ENCODE data around the gene CACNB2. TPM values are rescaled to one million over a fixed set of nuclear protein-coding genes. Genes with fewer than 3 reads are reported as not detected.

The CACNB2 gene
- total and polyA plus RNA-seq, 2 of the 13 experiments (the other 11 are each of a cell fraction or from before 2014, with no cell fraction given), result not detected

DNA sequence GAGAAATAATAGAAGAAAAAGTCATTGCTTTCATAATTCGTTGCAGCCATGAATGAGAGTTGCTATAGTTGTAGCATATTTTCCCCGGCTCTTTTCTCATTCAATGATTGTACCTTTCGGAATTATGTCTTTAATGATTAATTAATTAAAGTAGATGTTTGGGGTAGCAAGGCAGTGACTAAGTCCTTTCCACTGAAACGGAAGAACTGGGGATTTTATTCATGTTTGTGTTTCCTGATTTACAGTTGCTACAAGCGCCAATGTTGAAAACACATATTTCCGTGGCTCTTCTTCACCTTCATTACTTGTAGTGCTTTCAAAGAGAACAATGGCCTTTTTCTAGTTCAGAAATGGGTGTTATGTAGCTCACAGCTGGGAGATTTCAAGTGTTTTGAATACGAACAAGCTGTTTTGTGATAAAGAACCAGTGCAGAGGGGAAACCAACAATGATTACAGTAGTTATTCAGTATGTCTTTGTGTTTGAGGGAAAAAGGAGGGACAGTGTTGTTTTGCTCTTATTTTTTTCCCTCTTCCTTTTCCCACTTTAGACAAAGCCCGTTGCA, 357.7 kb downstream of the CACNB2 start:
- no peak overlapping the region for H3K9ac ChIP-seq (ENCODE audit: insufficient read depth, low read depth, low read length)
- no peak overlapping the region for H2AFZ ChIP-seq (ENCODE audit: low read length)
- ChIA-PET CTCF (ENCODE audit: low intra/inter-chr PET ratio, low total read pairs) (no interaction called here), POLR2A (no interaction called here)
- in situ Hi-C loops (cut with HindIII; ENCODE audit: extremely low pct_ligation_motif_present, low pct_unique_long_range_greater_than_20kb) (no loop called here), intact Hi-C loops (cut with micrococcal nuclease; ENCODE audit: unreplicated experiment) (no loop called here)
- DNase-seq (ENCODE audit: low spot score), result no peak
- H3K4me3 ChIP-seq (replicated peaks in 1 of 3; ENCODE audit: insufficient read depth in 1 of 3, low read depth in 2 of 3, low read length in 3 of 3), result no peak overlapping the region
- BruUV-seq (replicated peaks), result no TSS peak
- TF ChIP-seq SP2 (CRISPR knock-in tag; IDR thresholded peaks at IDR 0.05) (no peak), ZNF709 (CRISPR knock-in tag; IDR thresholded peaks at IDR 0.05) (no peak), KDM5B (CRISPR knock-in tag; IDR thresholded peaks at IDR 0.05; ENCODE audit: borderline replicate concordance) (no peak), ELF1 (CRISPR knock-in tag; IDR thresholded peaks at IDR 0.05) (no peak), DMAP1 (CRISPR knock-in tag; IDR thresholded peaks at IDR 0.05) (no peak), ZNF33B (CRISPR knock-in tag; IDR thresholded peaks at IDR 0.05) (no peak), ZNF772 (CRISPR knock-in tag; IDR thresholded peaks at IDR 0.05) (no peak)
- TF ChIP-seq, protein P1, sequence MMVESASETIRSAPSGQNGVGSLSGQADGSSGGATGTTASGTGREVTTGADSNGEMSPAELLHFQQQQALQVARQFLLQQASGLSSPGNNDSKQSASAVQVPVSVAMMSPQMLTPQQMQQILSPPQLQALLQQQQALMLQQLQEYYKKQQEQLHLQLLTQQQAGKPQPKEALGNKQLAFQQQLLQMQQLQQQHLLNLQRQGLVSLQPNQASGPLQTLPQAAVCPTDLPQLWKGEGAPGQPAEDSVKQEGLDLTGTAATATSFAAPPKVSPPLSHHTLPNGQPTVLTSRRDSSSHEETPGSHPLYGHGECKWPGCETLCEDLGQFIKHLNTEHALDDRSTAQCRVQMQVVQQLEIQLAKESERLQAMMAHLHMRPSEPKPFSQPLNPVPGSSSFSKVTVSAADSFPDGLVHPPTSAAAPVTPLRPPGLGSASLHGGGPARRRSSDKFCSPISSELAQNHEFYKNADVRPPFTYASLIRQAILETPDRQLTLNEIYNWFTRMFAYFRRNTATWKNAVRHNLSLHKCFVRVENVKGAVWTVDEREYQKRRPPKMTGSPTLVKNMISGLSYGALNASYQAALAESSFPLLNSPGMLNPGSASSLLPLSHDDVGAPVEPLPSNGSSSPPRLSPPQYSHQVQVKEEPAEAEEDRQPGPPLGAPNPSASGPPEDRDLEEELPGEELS (CRISPR knock-in tag; IDR thresholded peaks at IDR 0.05), result no peak
- TF ChIP-seq, protein P2, sequence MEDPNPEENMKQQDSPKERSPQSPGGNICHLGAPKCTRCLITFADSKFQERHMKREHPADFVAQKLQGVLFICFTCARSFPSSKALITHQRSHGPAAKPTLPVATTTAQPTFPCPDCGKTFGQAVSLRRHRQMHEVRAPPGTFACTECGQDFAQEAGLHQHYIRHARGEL (CRISPR knock-in tag; IDR thresholded peaks at IDR 0.05), result no peak
- no peaks in the 10 kb centered on the region for H3K4me1 ChIP-seq (ENCODE audit: insufficient read depth, low read length)
- ATAC-seq, result no peak
- no peaks in the 10 kb centered on the region for H3K36me3 ChIP-seq (replicated peaks in 1 of 2; ENCODE audit: control insufficient read depth in 1 of 2, insufficient read depth in 2 of 2, low read length in 2 of 2)
- H3K27ac ChIP-seq (ENCODE audit: extremely low read length, insufficient read depth, low read length), result no peak overlapping the region
- H3K4me2 ChIP-seq (ENCODE audit: low read depth, low read length), result no peak overlapping the region
- H3K9me3 ChIP-seq (ENCODE audit: low read length), result no peaks in the 10 kb centered on the region
- H3K27me3 ChIP-seq (ENCODE audit: control insufficient read depth in 1 of 2, insufficient read depth in 2 of 2, low read length in 2 of 2), result peaks cover 0 to 15% of the 10 kb centered on the region in 2 experiments; a peak in 4 of 5 replicates
- H4K20me1 ChIP-seq (ENCODE audit: insufficient read depth, low read length), result no peaks in the 10 kb centered on the region
- FAIRE-seq, result no peak
- WGBS (ENCODE audit: low lambda C conversion rate), result 26% methylated on average over 8 of the region's 8 CpGs
- H3K79me2 ChIP-seq (ENCODE audit: insufficient read depth, low read length), result no peaks in the 10 kb centered on the region
